Ishikawa (cell line): ENCODE measurements around the gene TCF20.

Experiments used
- TEAD4 ChIP-seq: IDR thresholded peaks from 2 replicates; pipeline ENCODE4 v1.6.1; 2012
- YY1 ChIP-seq: IDR thresholded peaks from 2 replicates; pipeline ENCODE4 v1.6.1; 2012; ENCODE audit warnings: low read depth

DNA sequence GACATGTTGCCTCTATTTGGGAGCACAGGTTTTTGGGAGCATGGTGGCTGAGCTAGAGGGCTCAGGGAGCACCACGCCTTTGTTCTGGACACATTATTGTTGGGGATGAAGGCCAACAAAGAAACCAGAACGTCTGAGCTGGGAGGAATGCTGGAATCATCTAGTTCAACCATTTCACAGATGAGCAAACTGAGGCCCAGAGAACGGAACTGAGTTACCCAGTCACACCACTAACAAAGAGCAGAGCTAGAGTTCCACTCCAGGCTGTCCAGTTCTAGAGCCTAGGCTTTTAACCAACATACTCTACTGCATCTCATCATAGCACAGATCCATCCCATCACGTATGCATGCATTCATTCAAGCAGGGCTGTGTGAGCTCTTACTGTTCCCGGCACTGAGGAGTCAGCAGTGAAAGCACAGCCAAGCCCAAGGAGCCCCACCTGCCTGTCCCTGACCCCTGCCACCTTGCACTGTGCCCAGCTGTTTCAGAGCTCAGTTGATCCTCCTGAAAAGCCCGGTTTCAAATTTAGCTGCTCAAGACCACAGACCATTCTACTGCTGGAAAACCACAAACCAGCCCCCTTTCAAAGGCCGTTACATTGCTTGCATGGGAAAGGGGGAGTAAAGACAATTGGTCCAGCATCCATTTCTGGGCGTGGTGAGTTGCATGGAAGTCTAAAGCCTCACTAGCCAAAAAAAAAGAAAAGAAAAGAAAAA lies 16.9 kb upstream of the TCF20 start:
- TF ChIP-seq YY1, result no peak
- TF ChIP-seq TEAD4, result no peak
